OCI-LY3 (cell line): Measurements from ENCODE around the gene PELI2.

Experiments
- H2AFZ ChIP-seq: fragments of 200-600, 300-600 bp; shearing (Covaris generic); 2 replicates; pipeline ENCODE4 v1.6.0; 2014; ENCODE audit warnings: antibody characterized with exemption, low read depth, low read length
- H3K27ac ChIP-seq: fragments of 200-600, 300-600 bp; sonication (generic); 2 replicates; pipeline ENCODE4 v1.5.1; 2014; ENCODE audit warnings: mild to moderate bottlenecking, low read length, moderate library complexity, mixed read lengths
- H3K27me3 ChIP-seq: fragments of 200-600, 300-600 bp; sonication (generic); 2 replicates; pipeline ENCODE4 v1.6.1; 2014; ENCODE audit warnings: low read depth, low read length, mixed read lengths
- H3K36me3 ChIP-seq: fragments of 200-600, 300-600 bp; sonication (generic); replicated peaks from 2 replicates; pipeline ENCODE3; 2014; ENCODE audit warnings: low read depth, low read length, mixed read lengths
- H3K4me1 ChIP-seq: fragments of 300-600, 200-600 bp; sonication (generic); 2 replicates; pipeline ENCODE4 v1.6.1; 2014; ENCODE audit warnings: low read length, mixed read lengths
- H3K4me2 ChIP-seq: fragments of 200-600, 300-600 bp; sonication (generic); 2 replicates; pipeline ENCODE4 v1.6.1; 2014; ENCODE audit warnings: low read length, mixed read lengths
- H3K4me3 ChIP-seq: fragments of 300-600, 200-600 bp; sonication (generic); 2 replicates; pipeline ENCODE4 v1.5.1; 2014; ENCODE audit warnings: antibody characterized with exemption, mild to moderate bottlenecking, low read length, moderate library complexity
- H3K79me2 ChIP-seq: fragments of 300-600, 200-600 bp; shearing (Covaris generic); 2 replicates; pipeline ENCODE4 v1.6.1; 2014; ENCODE audit warnings: mild to moderate bottlenecking, low read length, mixed read lengths
- H3K9ac ChIP-seq: fragments of 300-600, 200-600 bp; shearing (Covaris generic); 2 replicates; pipeline ENCODE4 v1.6.0; 2014; ENCODE audit warnings: mild to moderate bottlenecking, low read length, moderate library complexity
- H3K9me3 ChIP-seq: fragments of 200-600, 300-600 bp; shearing (Covaris generic); 2 replicates; pipeline ENCODE4 v1.6.1; 2014; ENCODE audit warnings: low read length, mixed read lengths; ENCODE audit not compliant: insufficient read depth
- H4K20me1 ChIP-seq: fragments of 200-600, 300-600 bp; sonication (generic); 2 replicates; pipeline ENCODE4 v1.6.1; 2016; ENCODE audit warnings: low read length, mixed read lengths; ENCODE audit not compliant: insufficient read depth
- EZH2phosphoT487 ChIP-seq: fragments of 200-600 bp; shearing (Covaris generic); IDR thresholded peaks from 2 replicates; pipeline ENCODE4 v1.6.1; 2018; ENCODE audit warnings: antibody characterized with exemption, mixed run types, low read depth
- TF ChIP-seq, protein P1 (sequence below): fragments of 200-600, 300-600 bp; sonication (generic); IDR thresholded peaks from 2 replicates; pipeline ENCODE4 v1.5.1; 2014; ENCODE audit warnings: antibody characterized with exemption, low read length, low read depth

Gene PELI2

DNA sequence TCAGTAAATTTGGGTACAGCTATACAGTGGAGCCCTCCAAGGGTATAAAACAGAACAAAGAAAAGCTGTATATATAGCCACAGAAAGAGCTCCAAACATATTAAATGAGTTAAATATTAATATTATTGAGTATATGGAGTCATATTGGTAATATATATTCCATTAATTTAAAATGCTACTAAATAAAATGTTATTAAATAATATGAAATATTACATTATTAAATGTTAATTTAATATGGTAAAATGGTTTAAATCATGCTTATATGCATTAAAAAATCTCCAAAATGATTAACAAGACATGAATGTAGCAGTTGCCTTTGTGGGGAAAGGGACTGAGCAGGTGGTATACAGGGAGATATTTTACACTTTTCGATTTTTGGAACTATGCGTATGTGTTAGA lies 164.0 kb downstream of the PELI2 start:
- peaks cover 10% of the 10 kb centered on the region; the same call in 1 of the 2 replicates for H3K27me3 ChIP-seq
- H3K36me3 ChIP-seq: no peaks in the 10 kb centered on the region
- H3K4me2 ChIP-seq: no peak overlapping the region
- no peak overlapping the region for H3K9ac ChIP-seq
- no peak overlapping the region for H2AFZ ChIP-seq
- no peak overlapping the region for H3K4me3 ChIP-seq
- no peak overlapping the region for H3K27ac ChIP-seq
- no peaks in the 10 kb centered on the region for H3K79me2 ChIP-seq
- TF ChIP-seq, protein P1, sequence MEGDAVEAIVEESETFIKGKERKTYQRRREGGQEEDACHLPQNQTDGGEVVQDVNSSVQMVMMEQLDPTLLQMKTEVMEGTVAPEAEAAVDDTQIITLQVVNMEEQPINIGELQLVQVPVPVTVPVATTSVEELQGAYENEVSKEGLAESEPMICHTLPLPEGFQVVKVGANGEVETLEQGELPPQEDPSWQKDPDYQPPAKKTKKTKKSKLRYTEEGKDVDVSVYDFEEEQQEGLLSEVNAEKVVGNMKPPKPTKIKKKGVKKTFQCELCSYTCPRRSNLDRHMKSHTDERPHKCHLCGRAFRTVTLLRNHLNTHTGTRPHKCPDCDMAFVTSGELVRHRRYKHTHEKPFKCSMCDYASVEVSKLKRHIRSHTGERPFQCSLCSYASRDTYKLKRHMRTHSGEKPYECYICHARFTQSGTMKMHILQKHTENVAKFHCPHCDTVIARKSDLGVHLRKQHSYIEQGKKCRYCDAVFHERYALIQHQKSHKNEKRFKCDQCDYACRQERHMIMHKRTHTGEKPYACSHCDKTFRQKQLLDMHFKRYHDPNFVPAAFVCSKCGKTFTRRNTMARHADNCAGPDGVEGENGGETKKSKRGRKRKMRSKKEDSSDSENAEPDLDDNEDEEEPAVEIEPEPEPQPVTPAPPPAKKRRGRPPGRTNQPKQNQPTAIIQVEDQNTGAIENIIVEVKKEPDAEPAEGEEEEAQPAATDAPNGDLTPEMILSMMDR: no peak
- TF ChIP-seq EZH2phosphoT487: no peak
- H3K4me1 ChIP-seq: no peaks in the 10 kb centered on the region
- H4K20me1 ChIP-seq: no peaks in the 10 kb centered on the region
- H3K9me3 ChIP-seq: no peaks in the 10 kb centered on the region

DNA sequence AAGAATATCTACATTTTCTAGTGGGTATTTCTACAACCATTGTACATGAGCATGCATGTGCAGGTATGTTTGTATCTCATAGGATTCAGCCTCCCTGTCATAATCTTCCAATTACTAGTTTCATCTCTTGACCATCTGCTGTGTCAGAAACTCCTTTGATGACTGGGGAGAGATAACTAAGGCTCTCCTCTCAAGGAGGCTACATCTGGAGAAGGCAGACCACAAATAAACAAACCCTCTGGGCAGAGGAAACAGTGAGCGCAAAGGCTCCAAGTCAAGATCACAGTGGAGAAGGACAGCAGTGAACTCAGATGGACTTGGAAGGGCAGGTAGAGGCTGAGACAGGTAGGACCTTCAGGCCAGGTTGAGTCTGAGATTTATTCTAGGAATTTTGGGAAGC lies 166.4 kb downstream of the PELI2 start:
- Histone ChIP-seq H3K79me2 (no peaks in the 10 kb centered on the region), H3K4me1 (no peaks in the 10 kb centered on the region), H4K20me1 (no peaks in the 10 kb centered on the region), H3K36me3 (no peaks in the 10 kb centered on the region), H3K27me3 (peaks cover 20% of the 10 kb centered on the region), H3K9ac (no peak overlapping the region), H3K4me3 (no peak overlapping the region), H3K9me3 (no peaks in the 10 kb centered on the region), H3K27ac (no peak overlapping the region), H3K4me2 (no peak overlapping the region), H2AFZ (no peak overlapping the region)
- TF ChIP-seq EZH2phosphoT487: no peak
- TF ChIP-seq, protein P1: no peak

DNA sequence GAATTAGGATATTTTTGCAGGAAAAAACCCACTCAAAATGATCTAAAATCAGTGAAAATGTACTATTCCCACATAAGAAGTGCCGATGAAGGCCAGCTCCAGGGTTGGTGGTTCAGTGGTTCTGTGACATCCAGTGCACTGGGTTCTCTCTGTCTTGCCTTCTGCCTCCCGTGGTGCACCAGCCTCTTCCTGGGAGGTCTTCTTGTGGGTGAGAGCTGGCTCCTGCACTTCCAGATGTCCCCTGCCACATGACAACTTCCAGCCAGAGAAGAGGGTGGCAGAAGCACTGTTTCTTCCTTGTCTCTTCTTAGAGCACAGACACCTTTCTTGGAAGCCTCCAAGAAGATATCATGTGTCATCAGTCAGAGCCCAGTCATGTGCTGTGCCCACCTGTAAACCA lies 170.9 kb downstream of the PELI2 start:
- Histone ChIP-seq H3K79me2 (no peaks in the 10 kb centered on the region), H3K36me3 (no peaks in the 10 kb centered on the region), H4K20me1 (no peaks in the 10 kb centered on the region), H3K9ac (no peak overlapping the region), H3K4me2 (no peak overlapping the region), H3K9me3 (no peaks in the 10 kb centered on the region), H3K27ac (no peak overlapping the region), H3K4me3 (no peak overlapping the region), H3K4me1 (no peaks in the 10 kb centered on the region), H2AFZ (no peak overlapping the region), H3K27me3 (peaks cover 24% of the 10 kb centered on the region)
- TF ChIP-seq, protein P1: no peak

DNA sequence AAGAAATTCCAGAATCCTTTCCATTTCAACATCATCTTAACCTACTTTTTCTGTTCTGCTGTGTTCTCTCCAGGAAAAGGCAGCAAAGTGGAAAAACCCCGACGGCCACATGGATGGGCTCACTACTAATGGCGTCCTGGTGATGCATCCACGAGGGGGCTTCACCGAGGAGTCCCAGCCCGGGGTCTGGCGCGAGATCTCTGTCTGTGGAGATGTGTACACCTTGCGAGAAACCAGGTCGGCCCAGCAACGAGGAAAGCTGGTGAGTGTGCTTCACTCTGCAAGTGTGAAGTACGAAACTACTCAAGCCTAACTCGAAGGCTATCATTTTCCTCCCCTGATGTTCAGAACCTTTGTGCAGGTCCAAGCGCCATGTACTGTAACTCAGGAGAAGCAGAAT lies 172.0 kb downstream of the PELI2 start:
- no peaks in the 10 kb centered on the region for H3K9me3 ChIP-seq
- TF ChIP-seq, protein P1: no peak
- no peak for TF ChIP-seq EZH2phosphoT487
- H3K9ac ChIP-seq: no peak overlapping the region
- no peaks in the 10 kb centered on the region for H3K79me2 ChIP-seq
- H2AFZ ChIP-seq: no peak overlapping the region
- no peak overlapping the region for H3K27ac ChIP-seq
- H3K4me3 ChIP-seq: no peak overlapping the region
- H3K4me2 ChIP-seq: no peak overlapping the region
- no peaks in the 10 kb centered on the region for H4K20me1 ChIP-seq
- peaks cover 20% of the 10 kb centered on the region for H3K27me3 ChIP-seq
- no peaks in the 10 kb centered on the region for H3K36me3 ChIP-seq
- no peaks in the 10 kb centered on the region for H3K4me1 ChIP-seq
